Esophagus (tissue), 2 donors: ENCODE data around the gene DNAJC28. TPM values are rescaled to one million over a fixed set of nuclear protein-coding genes. Genes with fewer than 3 reads are reported as not detected.

ENCODE experiments used
- H3K27ac ChIP-seq, 2 donors: one replicate each; pipeline ENCODE4 v1.5.1; 2013; ENCODE audit warnings: low read depth in 2 of 2, mild to moderate bottlenecking in 2 of 2, inconsistent platforms in 1 of 2, low read length in 1 of 2, moderate library complexity in 1 of 2
- H3K27me3 ChIP-seq, 2 donors: one replicate each; pipeline ENCODE4 v1.6.1; 2013; ENCODE audit warnings: low read length in 2 of 2, control low read depth in 1 of 2, mild to moderate bottlenecking in 1 of 2; ENCODE audit not compliant: insufficient read depth in 2 of 2, control insufficient read depth in 1 of 2
- H3K36me3 ChIP-seq, 2 donors: one replicate each; pipeline ENCODE4 v1.6.1; 2013; ENCODE audit warnings: low read length in 1 of 2; ENCODE audit not compliant: control insufficient read depth in 2 of 2, insufficient read depth in 2 of 2
- H3K4me1 ChIP-seq, 2 donors: one replicate each; pipeline ENCODE4 v1.6.1; 2013; ENCODE audit warnings: low read length in 1 of 2; ENCODE audit not compliant: control insufficient read depth in 2 of 2, insufficient read depth in 2 of 2
- H3K4me3 ChIP-seq, 2 donors: one replicate each; pipeline ENCODE4 v1.5.1; 2013; ENCODE audit warnings: low read length in 2 of 2, mild to moderate bottlenecking in 2 of 2, low read depth in 1 of 2, moderate library complexity in 1 of 2
- H3K9me3 ChIP-seq, 2 donors: one replicate each; pipeline ENCODE4 v1.6.1; 2013; ENCODE audit warnings: mild to moderate bottlenecking in 2 of 2, low read depth in 1 of 2, low read length in 1 of 2, moderate library complexity in 1 of 2; ENCODE audit not compliant: control insufficient read depth in 2 of 2, insufficient read depth in 1 of 2
- WGBS, 2 donors: extraction: QIAGEN DNeasy Blood & Tissue Kit; methylation state at CpG; one replicate each; pipeline ENCODE4 v1.1.7; 2013; 5-methylcytosine and 5-hydroxymethylcytosine counted together
- polyA plus RNA-seq, 2 donors: library from polyadenylated mRNA; stranded (reverse); fragments of 200-250 nt; gene quantifications; one replicate each; pipeline ENCODE4 v1.2.3, GENCODE V29; 2013
- donor health status: healthy with polysubstance abuse.
- donor health status: Bipolar disorder and iron deficiency.

The DNAJC28 gene
- polyA plus RNA-seq = 1 to 10 TPM; 1.2 to 1.4 TPM

- Histone ChIP-seq H3K4me3 (peak within 1 kb of the TSS; percentile 69 to 76), H3K4me1 (peaks cover 0 to 2% of the 10 kb centered on the region in 2 donors), H3K27me3 (no peaks in the 10 kb centered on the region), H3K36me3 (no peaks in the 10 kb centered on the region), H3K27ac (peak within 1 kb of the TSS; percentile 40 to 84), H3K9me3 (no peaks in the 10 kb centered on the region)
- 0 to 1% methylated on average over 52 of the region's 52 CpGs for WGBS, 2 donors
These were observed at the start of gene DNAJC28 for GRCh38 chr21:33491373-33492102. Gene DNAJC28 (minus strand): TSS chr21:33491716. CDS start chr21:33489393, 2,323 bp downstream.

GRCh38 chr21:33541105-33541711 is 49.7 kb upstream of the DNAJC28 start:
- H3K9me3 ChIP-seq = no peaks in the 10 kb centered on the region
- WGBS, 2 donors = 47 to 48% methylated on average over 19 of the region's 19 CpGs
- H3K36me3 ChIP-seq = peaks cover 0 to 5% of the 10 kb centered on the region in 2 donors
- peak overlapping the region; percentile 80 to 100 for H3K27ac ChIP-seq
- no peaks in the 10 kb centered on the region for H3K27me3 ChIP-seq
- no peaks in the 10 kb centered on the region for H3K4me1 ChIP-seq
- peak overlapping the region; percentile 36 to 93 for H3K4me3 ChIP-seq

- Histone ChIP-seq H3K27ac (no peak overlapping the region), H3K36me3 (peaks cover 0 to 5% of the 10 kb centered on the region in 2 donors), H3K27me3 (no peaks in the 10 kb centered on the region), H3K4me1 (no peaks in the 10 kb centered on the region), H3K9me3 (no peaks in the 10 kb centered on the region), H3K4me3 (peak overlapping the region in 1 of 2 donors; percentile 93)
- WGBS, 2 donors = 51 to 63% methylated on average over 3 of the region's 3 CpGs
These were observed 49.2 kb upstream of the DNAJC28 start for GRCh38 chr21:33540711-33541104.

GRCh38 chr21:33539616-33540015 is 48.1 kb upstream of the DNAJC28 start:
- Histone ChIP-seq H3K36me3 (peaks cover under 1 to 5% of the 10 kb centered on the region in 2 donors), H3K4me3 (no peak overlapping the region), H3K27me3 (no peaks in the 10 kb centered on the region), H3K27ac (no peak overlapping the region), H3K4me1 (no peaks in the 10 kb centered on the region), H3K9me3 (no peaks in the 10 kb centered on the region)
- WGBS, 2 donors = 77 to 82% methylated on average over 4 of the region's 4 CpGs

GRCh38 chr21:33537212-33537611 is 45.7 kb upstream of the DNAJC28 start:
- H3K36me3 ChIP-seq = peaks cover 5 to 8% of the 10 kb centered on the region in 2 donors
- no peaks in the 10 kb centered on the region for H3K4me1 ChIP-seq
- WGBS, 2 donors = 95 to 98% methylated on average over 2 of the region's 2 CpGs

GRCh38 chr21:33531007-33531406 is 39.5 kb upstream of the DNAJC28 start:
- peaks cover 7 to 16% of the 10 kb centered on the region in 2 donors for H3K36me3 ChIP-seq
- H3K9me3 ChIP-seq = no peaks in the 10 kb centered on the region
- no peaks in the 10 kb centered on the region for H3K4me1 ChIP-seq
- no peak overlapping the region for H3K4me3 ChIP-seq
- 86 to 90% methylated on average over 3 of the region's 3 CpGs for WGBS, 2 donors
- no peaks in the 10 kb centered on the region for H3K27me3 ChIP-seq
- no peak overlapping the region for H3K27ac ChIP-seq

More at GRCh38 chr21:33537212-33537611, 45.7 kb upstream of the DNAJC28 start:
- Histone ChIP-seq H3K9me3 (no peaks in the 10 kb centered on the region), H3K4me3 (no peak overlapping the region), H3K27ac (no peak overlapping the region), H3K27me3 (no peaks in the 10 kb centered on the region)

GRCh38 chr21:33522953-33523349 is 31.4 kb upstream of the DNAJC28 start:
- Histone ChIP-seq H3K9me3 (no peaks in the 10 kb centered on the region), H3K4me1 (no peaks in the 10 kb centered on the region), H3K36me3 (peaks cover 8 to 11% of the 10 kb centered on the region in 2 donors), H3K27me3 (no peaks in the 10 kb centered on the region), H3K27ac (no peak overlapping the region), H3K4me3 (no peak overlapping the region)
- WGBS, 2 donors = 75 to 85% methylated on average over 1 of the region's 1 CpG

- Histone ChIP-seq H3K4me3 (no peak overlapping the region), H3K36me3 (peaks cover 5 to 7% of the 10 kb centered on the region in 2 donors), H3K27me3 (no peaks in the 10 kb centered on the region), H3K4me1 (no peaks in the 10 kb centered on the region), H3K27ac (no peak overlapping the region), H3K9me3 (no peaks in the 10 kb centered on the region)
- 85 to 86% methylated on average over 5 of the region's 5 CpGs for WGBS, 2 donors
These were observed 30.9 kb upstream of the DNAJC28 start for GRCh38 chr21:33522297-33522952.

GRCh38 chr21:33518899-33519298 is 27.4 kb upstream of the DNAJC28 start:
- Histone ChIP-seq H3K4me3 (no peak overlapping the region), H3K36me3 (peaks cover 11 to 17% of the 10 kb centered on the region in 2 donors), H3K4me1 (no peaks in the 10 kb centered on the region), H3K27me3 (no peaks in the 10 kb centered on the region), H3K27ac (no peak overlapping the region), H3K9me3 (no peaks in the 10 kb centered on the region)
- WGBS, 2 donors = 97 to 98% methylated on average over 4 of the region's 4 CpGs
